Thyroid gland (tissue), 4 donors: ENCODE results near the gene KCNK1. TPM values are rescaled to one million over a fixed set of nuclear protein-coding genes. Genes with fewer than 3 reads are reported as not detected.

Experiments
- DNase-seq, 2 donors: peaks; one replicate each; pipeline ENCODE4 v3.0.0-alpha.2; 2019
- H3K27ac ChIP-seq, 3 donors: fragments of 200-600 bp; sonication (generic); 1 replicate in 2 of 3; 2 replicates in 1 of 3; pipeline ENCODE4 v1.5.1; 2016 to 2019; ENCODE audit warnings: mild to moderate bottlenecking in 1 of 3, moderate library complexity in 1 of 3
- H3K27me3 ChIP-seq: fragments of 200-600 bp; sonication (generic); one replicate; pipeline ENCODE4 v1.5.1; 2019
- H3K36me3 ChIP-seq, 2 donors: fragments of 200-600 bp; sonication (generic); one replicate each; pipeline ENCODE4 v1.5.1; 2016 to 2019
- H3K4me1 ChIP-seq, 2 donors: fragments of 200-600 bp; sonication (generic); one replicate each; pipeline ENCODE4 v1.5.1; 2017 to 2019
- H3K4me3 ChIP-seq, 3 donors: fragments of 200-600 bp; sonication (generic); replicated peaks in 1 of 3; 1 replicate in 2 of 3; 2 replicates in 1 of 3; pipeline ENCODE4 v1.5.1; 2016; ENCODE audit warnings: mild to moderate bottlenecking in 1 of 3
- H3K9me3 ChIP-seq: fragments of 200-600 bp; sonication (generic); one replicate; pipeline ENCODE4 v1.5.1; 2017
- POLR2A ChIP-seq, 2 donors: fragments of 450-650 bp; IDR thresholded peaks; one replicate each; pipeline ENCODE4 v1.6.1; 2017; ENCODE audit warnings: antibody characterized with exemption in 2 of 2, mild to moderate bottlenecking in 2 of 2, moderate library complexity in 1 of 2
- WGBS, 2 donors: methylation state at CpG; one replicate each; pipeline ENCODE4 v1.1.5; 2017; 5-methylcytosine and 5-hydroxymethylcytosine counted together
- intact Hi-C: fragments of 100-400 bp; cut with DNase I; formaldehyde crosslinking; loops from one replicate; pipeline ENCODE4 v1.15.1; 2023
- microRNA-seq: library from miRNA; unstranded; fragments of <30 nt; microRNA quantifications from one replicate; pipeline ENCODE4, GENCODE V29; 2016
- small RNA-seq: library from RNA; depleted of rRNA; stranded (forward); fragments of <200 nt; gene quantifications from one replicate; pipeline ENCODE3, GENCODE V24; 2016
- total RNA-seq, 4 donors: library from RNA; depleted of rRNA; stranded (reverse); fragments of >200 nt; gene quantifications; one replicate each; pipeline ENCODE4 v1.2.3, GENCODE V29; 2016
- TF ChIP-seq, protein P1 (sequence below), 6 experiments: fragments of 200-600 bp in 3 of 6; fragments of 450-650 bp in 3 of 6; sonication (generic) in 3 of 6; IDR thresholded peaks; one replicate each; pipeline ENCODE4 v1.5.1; 2016 to 2019; ENCODE audit warnings: antibody characterized with exemption in 6 of 6, mild to moderate bottlenecking in 2 of 6, inconsistent platforms in 1 of 6, moderate library complexity in 1 of 6

KCNK1 gene
- total RNA-seq, 4 donors from 2014 or later = 6.7 to 8.3 (median 7.6) TPM

DNA sequence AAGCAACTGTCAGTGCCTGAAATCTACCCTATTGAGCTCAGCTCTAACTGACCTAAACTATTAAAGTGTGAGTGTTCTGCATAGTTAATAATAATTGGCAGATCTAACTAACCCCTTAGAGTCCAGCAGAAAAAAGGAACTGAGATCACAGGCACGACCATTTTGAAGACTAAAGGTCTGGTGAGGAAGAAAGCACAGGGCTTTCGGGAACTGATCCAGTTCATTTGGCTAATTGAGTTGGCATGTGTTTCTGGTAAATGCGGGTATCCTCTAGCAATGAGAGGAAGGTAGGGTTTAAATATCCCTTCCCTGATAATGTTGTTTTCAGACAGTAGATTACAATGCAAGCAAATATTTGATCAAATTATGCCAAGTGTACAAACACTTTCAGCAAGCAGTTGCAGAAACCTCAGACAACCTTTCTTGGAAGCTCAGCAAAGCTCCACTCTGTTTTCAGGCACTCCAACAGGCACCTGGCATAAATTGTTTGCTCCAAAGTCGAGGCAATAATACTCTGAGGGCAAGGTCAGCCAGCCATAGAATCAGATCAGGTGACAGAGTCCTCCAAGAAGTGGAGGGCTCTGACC is 100.8 kb downstream of the KCNK1 start:
- DNase-seq = peak in 1 of 2 donors; percentile 5
- intact Hi-C loops = no loop called here
- H3K9me3 ChIP-seq = no peaks in the 10 kb centered on the region
- H3K4me1 ChIP-seq = no peaks in the 10 kb centered on the region
- H3K27ac ChIP-seq = no peak overlapping the region
- WGBS, 2 donors = 65 to 68% methylated on average over 4 of the region's 4 CpGs
- TF ChIP-seq POLR2A (IDR thresholded peaks at IDR 0.05) = no peak
- TF ChIP-seq, protein P1, sequence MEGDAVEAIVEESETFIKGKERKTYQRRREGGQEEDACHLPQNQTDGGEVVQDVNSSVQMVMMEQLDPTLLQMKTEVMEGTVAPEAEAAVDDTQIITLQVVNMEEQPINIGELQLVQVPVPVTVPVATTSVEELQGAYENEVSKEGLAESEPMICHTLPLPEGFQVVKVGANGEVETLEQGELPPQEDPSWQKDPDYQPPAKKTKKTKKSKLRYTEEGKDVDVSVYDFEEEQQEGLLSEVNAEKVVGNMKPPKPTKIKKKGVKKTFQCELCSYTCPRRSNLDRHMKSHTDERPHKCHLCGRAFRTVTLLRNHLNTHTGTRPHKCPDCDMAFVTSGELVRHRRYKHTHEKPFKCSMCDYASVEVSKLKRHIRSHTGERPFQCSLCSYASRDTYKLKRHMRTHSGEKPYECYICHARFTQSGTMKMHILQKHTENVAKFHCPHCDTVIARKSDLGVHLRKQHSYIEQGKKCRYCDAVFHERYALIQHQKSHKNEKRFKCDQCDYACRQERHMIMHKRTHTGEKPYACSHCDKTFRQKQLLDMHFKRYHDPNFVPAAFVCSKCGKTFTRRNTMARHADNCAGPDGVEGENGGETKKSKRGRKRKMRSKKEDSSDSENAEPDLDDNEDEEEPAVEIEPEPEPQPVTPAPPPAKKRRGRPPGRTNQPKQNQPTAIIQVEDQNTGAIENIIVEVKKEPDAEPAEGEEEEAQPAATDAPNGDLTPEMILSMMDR (IDR thresholded peaks at IDR 0.05) = no peak
- H3K4me3 ChIP-seq = no peak overlapping the region
- no peaks in the 10 kb centered on the region for H3K36me3 ChIP-seq
- H3K27me3 ChIP-seq = no peaks in the 10 kb centered on the region

DNA sequence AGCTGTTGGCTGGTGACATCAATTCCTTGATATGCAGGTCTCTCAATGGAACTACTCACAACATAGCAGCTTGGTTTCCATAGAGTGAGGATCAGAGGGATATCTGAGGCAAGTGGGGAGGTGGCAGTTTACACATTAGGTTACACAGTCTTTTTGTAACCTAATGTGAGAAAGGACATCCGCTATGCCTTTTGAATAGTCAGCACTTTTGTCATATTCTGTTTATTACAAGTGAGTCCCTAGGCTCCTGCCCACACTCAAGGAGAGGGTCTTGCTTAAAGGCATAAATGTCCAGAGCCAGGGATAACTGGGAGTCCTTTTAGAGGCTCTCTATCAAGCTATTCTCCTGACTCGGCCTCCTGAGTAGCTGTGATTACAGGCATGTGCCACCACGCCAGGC is 104.2 kb downstream of the KCNK1 start:
- TF ChIP-seq, protein P1 (IDR thresholded peaks at IDR 0.05) = no peak
- TF ChIP-seq POLR2A (IDR thresholded peaks at IDR 0.05) = no peak
- H3K4me1 ChIP-seq = no peaks in the 10 kb centered on the region
- H3K36me3 ChIP-seq = no peaks in the 10 kb centered on the region
- H3K9me3 ChIP-seq = no peaks in the 10 kb centered on the region
- no peak overlapping the region for H3K4me3 ChIP-seq
- intact Hi-C loops = no loop called here
- DNase-seq = no peak
- H3K27ac ChIP-seq = no peak overlapping the region
- WGBS, 2 donors = 90 to 98% methylated on average over 3 of the region's 3 CpGs
- H3K27me3 ChIP-seq = no peaks in the 10 kb centered on the region

DNA sequence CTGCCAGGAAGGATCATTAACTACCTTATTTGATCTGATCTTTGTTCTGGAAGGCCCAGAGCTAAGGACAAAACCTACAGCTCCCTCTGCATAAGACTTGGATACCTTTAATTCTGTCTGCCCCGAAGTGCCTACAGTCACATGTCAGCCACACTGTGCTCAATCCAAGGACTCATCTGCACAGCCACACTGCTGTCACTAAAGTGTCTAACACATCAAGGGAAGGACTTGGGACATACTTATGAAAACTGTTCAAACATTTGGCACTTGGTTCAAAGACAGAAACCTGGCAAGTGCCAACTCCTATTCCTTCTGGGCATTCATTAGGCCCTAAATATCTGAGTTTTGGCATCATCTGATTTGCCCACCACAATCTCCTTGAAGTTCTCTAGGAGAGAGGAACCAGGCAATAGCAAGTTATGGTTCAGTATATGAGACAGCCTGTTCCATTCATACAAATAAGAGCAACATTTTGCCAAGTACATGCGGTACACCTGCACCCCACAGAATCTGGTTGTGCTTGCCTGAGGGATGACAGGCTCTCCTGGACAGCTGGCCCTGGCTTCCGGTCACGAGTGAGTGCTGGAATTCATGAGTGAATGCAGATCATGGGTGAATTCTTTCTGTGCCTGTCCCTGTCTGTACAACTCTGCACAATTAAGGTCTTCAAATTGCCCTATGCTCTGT is 105.9 kb downstream of the KCNK1 start:
- no peaks in the 10 kb centered on the region for H3K4me1 ChIP-seq
- 77 to 78% methylated on average over 4 of the region's 4 CpGs for WGBS, 2 donors
- no peak overlapping the region for H3K4me3 ChIP-seq
- TF ChIP-seq POLR2A (IDR thresholded peaks at IDR 0.05) = no peak
- TF ChIP-seq, protein P1 (IDR thresholded peaks at IDR 0.05) = no peak
- no peak for DNase-seq
- no peak overlapping the region for H3K27ac ChIP-seq
- no peaks in the 10 kb centered on the region for H3K27me3 ChIP-seq
- no peaks in the 10 kb centered on the region for H3K9me3 ChIP-seq
- intact Hi-C loops = no loop called here
- H3K36me3 ChIP-seq = no peaks in the 10 kb centered on the region

DNA sequence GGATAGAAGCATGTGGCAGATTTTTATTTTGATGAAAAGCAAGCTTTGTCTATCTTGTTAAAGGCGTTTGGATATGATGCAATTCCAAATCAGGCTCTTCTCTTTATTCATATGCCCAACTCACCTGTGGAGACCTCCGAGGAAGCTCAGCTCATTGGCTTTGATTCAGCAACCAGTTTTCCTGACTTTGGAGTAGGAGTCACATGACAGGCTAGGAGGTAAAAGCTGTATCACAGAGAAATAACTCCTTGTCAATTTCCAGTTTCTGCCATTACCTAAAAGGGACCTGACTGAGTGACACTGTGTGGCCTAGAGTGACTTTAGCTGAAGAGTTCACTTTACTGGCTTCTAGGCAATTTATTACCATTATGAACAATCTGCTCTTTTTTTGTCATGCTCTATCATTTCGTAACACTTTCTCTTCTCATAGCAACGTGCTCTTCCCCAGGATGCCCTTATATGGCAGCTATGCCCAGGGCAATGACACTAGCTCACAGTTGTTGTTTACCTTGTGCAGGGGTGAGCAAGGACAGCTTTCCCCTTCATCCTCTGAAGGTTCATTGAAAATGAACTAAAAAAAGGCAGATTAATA is 107.2 kb downstream of the KCNK1 start:
- Histone ChIP-seq H3K4me1 (no peaks in the 10 kb centered on the region), H3K27me3 (no peaks in the 10 kb centered on the region), H3K36me3 (no peaks in the 10 kb centered on the region), H3K4me3 (no peak overlapping the region), H3K9me3 (no peaks in the 10 kb centered on the region), H3K27ac (no peak overlapping the region)
- 51 to 57% methylated on average over 4 of the region's 4 CpGs for WGBS, 2 donors
- intact Hi-C loops = no loop called here
- TF ChIP-seq POLR2A (IDR thresholded peaks at IDR 0.05) = no peak
- TF ChIP-seq, protein P1 (IDR thresholded peaks at IDR 0.05) = no peak
- DNase-seq = no peak

Small RNA genes lying within 50 kb of the gene (microRNA-seq; reads per million reads assigned to microRNA genes)
- not detected for gene MIR4427

Small RNA genes lying within 50 kb of the gene (small RNA-seq; reads per million reads assigned to genes)
- not detected for gene MIR4427
